Tibial nerve (tissue), 4 donors: Measurements from ENCODE around the gene WDR64.

Experiments used
- EP300 ChIP-seq, 2 donors: sonication (generic); formaldehyde crosslinking; IDR thresholded peaks; one replicate each; pipeline ENCODE4 v1.6.1; 2017; ENCODE audit warnings: antibody characterized with exemption in 2 of 2, mild to moderate bottlenecking in 1 of 2
- TF ChIP-seq, protein P1 (sequence below), 5 experiments: fragments of 200-600 bp in 3 of 5; fragments of 450-650 bp in 2 of 5; sonication (generic) in 3 of 5; IDR thresholded peaks; one replicate each; pipeline ENCODE4 v1.5.1; 2016 to 2019; ENCODE audit warnings: antibody characterized with exemption in 5 of 5, mild to moderate bottlenecking in 3 of 5, moderate library complexity in 2 of 5

GRCh38 chr1:241639623-241640148 lies 12.4 kb upstream of the WDR64 start:
- TF ChIP-seq, protein P1, sequence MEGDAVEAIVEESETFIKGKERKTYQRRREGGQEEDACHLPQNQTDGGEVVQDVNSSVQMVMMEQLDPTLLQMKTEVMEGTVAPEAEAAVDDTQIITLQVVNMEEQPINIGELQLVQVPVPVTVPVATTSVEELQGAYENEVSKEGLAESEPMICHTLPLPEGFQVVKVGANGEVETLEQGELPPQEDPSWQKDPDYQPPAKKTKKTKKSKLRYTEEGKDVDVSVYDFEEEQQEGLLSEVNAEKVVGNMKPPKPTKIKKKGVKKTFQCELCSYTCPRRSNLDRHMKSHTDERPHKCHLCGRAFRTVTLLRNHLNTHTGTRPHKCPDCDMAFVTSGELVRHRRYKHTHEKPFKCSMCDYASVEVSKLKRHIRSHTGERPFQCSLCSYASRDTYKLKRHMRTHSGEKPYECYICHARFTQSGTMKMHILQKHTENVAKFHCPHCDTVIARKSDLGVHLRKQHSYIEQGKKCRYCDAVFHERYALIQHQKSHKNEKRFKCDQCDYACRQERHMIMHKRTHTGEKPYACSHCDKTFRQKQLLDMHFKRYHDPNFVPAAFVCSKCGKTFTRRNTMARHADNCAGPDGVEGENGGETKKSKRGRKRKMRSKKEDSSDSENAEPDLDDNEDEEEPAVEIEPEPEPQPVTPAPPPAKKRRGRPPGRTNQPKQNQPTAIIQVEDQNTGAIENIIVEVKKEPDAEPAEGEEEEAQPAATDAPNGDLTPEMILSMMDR (IDR thresholded peaks at IDR 0.05) = no peak
- TF ChIP-seq EP300 (IDR thresholded peaks at IDR 0.05) = no peak
